Measurements from ENCODE around the gene TUBA1C.

DNA sequence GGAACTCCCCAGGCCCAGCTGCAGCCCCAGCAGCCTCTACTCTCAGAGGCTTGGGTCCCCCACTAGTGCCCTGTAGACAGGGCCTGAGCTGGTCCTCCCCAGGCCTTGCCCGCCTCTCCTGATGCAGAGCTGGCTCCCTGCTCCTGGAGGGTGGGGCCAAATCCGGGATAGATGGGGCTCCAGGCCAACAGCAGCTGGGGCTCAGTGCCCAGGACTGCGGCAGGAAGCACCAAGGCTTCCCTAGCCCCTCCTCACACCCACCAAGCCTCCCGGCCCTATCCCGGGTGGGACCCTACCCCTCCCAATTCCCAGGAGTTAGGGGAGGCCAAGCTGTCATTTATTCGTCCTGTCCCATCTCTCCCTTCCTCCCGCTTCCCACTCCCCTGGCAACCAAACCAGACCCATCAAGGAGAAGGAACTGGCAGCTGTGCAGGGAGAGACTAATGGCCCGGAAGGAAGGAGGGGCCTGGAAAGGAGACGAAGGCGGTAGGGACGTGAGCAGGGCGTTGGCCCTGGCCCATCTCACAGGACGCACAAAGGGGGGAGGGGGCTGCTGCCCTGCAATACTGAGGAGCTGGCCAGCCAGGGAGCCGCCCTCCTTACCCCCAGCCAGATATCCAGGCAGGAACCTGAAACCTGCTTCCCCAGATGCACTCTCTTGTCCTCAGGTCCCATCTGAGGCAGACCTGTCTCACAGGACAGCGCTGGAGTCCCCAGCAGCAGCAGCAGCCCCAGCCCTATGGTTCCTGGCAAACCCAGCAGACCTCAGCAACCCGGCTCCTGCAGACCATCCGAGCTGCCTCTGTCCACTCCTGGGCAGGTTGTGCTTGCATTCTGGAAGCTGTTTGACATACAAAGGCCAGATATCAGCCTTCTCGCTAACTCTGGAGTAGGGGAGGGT, 28.4 kb downstream of the TUBA1C start:
- TF ChIP-seq, protein P1, sequence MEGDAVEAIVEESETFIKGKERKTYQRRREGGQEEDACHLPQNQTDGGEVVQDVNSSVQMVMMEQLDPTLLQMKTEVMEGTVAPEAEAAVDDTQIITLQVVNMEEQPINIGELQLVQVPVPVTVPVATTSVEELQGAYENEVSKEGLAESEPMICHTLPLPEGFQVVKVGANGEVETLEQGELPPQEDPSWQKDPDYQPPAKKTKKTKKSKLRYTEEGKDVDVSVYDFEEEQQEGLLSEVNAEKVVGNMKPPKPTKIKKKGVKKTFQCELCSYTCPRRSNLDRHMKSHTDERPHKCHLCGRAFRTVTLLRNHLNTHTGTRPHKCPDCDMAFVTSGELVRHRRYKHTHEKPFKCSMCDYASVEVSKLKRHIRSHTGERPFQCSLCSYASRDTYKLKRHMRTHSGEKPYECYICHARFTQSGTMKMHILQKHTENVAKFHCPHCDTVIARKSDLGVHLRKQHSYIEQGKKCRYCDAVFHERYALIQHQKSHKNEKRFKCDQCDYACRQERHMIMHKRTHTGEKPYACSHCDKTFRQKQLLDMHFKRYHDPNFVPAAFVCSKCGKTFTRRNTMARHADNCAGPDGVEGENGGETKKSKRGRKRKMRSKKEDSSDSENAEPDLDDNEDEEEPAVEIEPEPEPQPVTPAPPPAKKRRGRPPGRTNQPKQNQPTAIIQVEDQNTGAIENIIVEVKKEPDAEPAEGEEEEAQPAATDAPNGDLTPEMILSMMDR (IDR thresholded peaks at IDR 0.05) = no peak
- TF ChIP-seq POLR2A (IDR thresholded peaks at IDR 0.05) = no peak
